GM19025 (cell line): ENCODE results near the gene GSK3B.

Experiments
- ATAC-seq: cut with Tn5 transposase; IDR thresholded peaks from one replicate; pipeline ENCODE4 v1.9.1; 2021; ENCODE audit warnings: mild to moderate bottlenecking, low read depth, moderate library complexity; ENCODE audit not compliant: unreplicated experiment

Gene GSK3B

DNA sequence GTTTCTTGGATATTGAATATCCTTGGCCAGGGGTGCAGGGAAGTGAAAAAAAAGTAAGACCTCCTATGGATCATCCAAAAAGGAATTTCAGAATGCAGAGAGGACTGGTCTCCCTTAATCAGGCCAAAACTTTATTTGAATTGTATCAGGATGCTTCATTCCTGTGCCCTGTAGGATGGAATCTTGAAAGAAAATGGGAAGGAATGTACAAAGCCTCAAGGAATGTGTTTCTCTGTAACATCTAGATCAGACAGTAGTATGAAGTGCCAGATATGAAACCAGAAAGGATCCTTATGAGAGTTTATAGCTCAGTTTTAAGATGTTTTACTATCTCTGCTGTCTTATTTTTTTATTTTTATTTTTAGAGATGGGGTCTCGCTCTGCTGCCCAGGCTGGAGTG lies 6.5 kb upstream of the GSK3B start:
- no peak for ATAC-seq

DNA sequence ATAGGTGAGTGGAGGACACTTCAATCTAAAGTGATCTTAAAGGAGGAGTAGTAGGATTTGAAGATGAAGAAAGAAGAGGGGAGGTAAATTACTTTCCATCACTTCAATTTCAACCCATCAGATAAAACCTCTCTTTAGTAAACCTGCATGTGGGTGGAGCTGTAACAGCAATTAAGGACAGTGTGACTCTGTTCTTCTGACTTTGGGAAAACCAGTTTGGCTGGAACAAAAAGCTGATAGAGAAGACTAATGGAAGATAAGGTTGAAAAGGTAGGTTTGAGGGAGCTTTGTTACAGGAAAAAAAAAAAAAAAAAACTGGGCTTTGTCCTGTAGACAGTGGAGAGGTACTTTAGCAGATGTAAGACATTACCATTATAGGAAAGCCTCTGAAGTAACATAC lies 4.5 kb upstream of the GSK3B start:
- ATAC-seq = no peak

DNA sequence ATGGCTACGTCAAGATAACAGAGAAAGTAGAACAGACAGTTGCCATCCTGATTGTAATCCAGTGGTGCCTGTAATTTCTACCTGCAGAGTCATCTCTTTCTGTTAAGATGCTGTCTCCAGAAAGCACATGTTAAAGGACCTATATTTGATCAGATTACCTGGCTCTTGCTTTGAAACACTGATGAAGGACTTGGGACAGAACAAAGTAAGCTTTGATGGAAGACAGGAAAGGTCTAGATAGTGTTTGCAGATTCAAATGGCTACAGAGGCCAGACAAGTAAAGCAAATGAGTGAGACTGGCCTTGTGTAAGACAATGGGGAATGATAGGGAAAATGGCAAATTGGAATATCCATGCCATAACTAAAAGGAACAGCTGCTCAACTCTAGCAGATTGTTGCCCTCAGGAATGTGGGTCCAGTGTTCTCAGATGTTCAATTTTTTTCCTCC lies 1.8 kb upstream of the GSK3B start:
- no peak for ATAC-seq

DNA sequence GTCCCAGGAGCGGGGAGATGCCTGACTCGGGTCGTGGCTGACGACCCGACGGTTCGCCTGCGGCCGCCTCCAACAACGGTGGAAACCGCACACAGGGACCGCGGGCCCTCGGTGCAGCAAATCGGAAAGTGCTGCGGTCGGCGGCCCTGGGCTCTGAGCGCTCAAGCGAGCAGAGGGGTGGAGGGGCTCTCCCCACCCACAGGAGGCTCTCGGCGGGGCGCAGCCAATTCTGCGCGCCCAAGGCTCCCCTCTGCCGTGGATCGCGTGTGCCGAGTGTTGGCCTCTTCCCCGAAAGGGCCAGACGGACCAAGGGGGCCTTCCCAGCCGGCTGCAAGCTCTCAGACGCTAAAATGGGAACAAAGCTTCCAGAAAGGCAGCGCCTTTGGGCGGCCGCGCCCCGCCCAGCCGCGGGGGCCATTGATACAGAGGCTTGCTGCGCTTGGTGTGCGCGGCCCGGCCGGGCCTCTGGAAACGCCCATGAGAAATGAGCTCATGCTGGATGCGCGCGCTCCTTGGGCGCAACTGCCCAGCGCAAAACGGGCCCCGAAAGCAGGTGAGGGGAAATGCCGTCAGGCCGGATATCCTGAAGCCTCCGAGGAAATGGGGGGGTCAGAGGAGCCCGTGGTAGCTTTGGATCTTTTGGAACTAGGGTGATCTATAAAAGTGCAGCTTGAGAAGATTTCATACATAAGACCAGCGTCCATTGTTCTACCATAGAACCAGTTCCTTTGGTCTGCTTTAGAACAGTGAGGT lies 1.2 kb upstream of the GSK3B start:
- ATAC-seq = peak; percentile 33

DNA sequence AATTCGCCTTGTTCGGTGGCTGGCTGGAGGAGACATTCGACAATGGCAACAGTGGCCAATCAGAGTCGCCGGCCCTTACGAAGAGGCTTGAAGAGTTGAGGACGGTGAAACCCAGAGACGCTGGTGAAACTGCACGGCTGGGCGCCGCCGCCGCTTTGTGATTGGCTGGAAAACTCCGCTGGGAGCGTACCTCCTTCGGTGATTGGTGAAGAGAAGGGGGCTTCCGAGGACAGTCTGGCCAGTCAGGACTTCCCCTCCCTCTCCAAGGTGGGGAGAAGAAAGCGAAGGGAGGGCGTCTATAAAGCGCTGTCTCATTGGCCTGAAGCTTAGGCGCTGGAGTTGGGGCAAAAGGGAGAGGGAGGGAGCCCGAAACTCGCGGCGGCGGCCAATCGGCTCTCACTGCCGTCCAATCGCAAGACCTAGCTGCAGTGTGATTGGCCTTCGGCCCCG lies 554 bp upstream of the GSK3B start:
- ATAC-seq = peak; percentile 60

DNA sequence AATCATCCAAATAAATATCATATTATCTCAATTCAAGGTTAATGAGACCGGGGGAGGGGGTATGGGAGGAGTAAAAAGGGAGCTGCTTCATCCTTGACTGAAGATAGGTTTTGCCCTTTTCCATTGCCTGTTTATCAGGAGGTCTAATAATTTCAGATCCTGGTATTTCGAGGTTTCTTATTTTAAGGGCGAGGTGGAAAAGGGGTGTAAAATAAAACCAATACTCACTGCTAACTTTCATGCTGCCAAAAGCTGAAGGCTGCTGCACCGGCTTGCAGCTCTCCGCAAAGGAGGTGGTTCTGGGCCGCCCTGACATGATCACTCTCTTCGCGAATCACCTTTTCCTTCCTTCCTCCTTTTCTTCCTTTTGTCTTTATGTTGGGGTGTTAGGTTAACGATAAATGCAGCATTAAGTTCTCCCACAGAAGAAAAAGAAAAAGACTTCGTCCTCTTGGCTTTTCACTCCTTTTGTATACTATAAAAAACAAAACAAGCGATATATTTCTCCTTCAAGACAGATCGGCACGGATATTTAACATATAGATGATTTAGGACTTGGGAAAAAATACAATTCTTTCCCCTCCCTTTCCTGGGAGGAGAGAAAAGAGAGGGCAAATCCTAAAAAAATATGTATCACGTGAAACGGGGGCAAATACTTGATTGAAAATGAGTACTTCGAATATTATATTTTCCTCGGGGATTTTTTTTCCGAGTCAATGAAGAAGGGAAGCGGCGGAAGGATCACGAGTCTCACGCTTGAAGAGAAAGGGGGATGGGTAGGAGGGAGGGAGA lies 932 bp downstream of the GSK3B start:
- no peak for ATAC-seq

DNA sequence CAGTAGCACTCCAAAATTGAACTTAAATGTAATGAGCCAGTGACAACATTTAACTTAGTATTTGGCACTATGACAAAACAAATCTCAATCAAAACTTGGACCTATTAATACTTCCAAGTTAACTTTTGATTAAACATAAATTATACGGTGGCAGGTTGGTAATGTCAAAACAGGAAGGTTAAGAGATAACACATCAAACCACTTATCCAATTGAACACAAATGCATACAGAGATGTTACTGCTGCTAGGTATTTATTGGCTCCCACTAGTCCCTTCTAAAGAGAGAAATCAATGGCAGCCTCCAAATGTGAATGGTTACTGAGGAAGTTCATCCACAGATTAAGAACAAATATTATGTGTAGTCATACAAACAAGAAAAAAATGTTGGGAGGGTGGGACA lies 1.8 kb downstream of the GSK3B start:
- no peak for ATAC-seq

DNA sequence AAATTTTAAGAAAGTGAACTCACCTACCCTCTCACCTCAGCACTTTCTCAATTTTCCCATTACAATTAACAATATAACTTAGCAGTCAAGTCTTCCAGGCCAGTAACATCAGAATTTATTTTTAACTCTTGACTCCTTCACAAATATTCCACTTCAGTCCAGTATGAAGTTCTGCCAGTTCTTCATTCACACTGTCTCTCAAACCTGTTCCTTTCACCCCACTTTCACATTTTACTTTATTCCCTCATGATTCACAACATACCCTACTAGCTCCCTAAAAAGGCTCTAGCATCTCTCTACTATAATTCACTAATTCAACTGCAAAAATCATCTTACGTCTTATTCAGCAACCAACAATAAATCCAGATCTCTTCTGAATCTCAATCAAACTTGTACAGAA lies 3.8 kb downstream of the GSK3B start:
- ATAC-seq = no peak

DNA sequence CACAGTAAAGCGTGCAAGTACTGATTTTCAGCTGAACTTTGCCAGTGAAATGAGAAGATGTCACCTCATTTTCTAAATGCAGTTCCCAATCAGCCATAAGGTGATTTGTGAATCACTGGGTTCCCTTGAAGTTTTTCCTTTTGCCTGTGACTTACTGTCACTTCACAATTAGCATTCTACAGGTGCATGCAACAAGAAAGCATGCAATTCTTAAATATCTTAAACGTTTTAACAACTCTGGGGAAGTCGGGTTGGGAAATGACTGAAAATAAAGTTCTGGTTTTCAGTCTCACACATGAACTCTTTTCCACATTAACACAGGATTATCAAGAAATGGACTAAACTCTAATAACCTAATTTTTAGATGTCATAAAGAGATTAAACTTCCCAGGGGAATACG lies 5.2 kb downstream of the GSK3B start:
- no peak for ATAC-seq

DNA sequence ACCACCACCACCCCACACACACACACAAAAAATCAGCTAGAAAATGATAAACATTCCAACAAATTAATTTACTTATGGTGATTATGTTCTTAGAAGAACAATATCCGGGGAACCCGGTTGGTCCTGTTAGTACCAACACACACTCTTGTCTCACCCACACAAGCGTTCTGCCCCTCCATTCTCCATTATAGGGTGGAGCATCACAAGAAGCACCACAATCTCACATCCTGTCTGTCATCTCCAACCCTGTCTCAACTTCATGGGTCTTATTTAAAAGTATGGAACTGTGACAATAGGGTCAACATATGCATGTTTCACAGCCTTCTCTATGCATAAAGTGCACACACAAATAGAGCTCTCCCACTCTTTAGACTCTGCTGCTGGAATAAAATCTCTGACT lies 5.6 kb downstream of the GSK3B start:
- ATAC-seq = no peak

DNA sequence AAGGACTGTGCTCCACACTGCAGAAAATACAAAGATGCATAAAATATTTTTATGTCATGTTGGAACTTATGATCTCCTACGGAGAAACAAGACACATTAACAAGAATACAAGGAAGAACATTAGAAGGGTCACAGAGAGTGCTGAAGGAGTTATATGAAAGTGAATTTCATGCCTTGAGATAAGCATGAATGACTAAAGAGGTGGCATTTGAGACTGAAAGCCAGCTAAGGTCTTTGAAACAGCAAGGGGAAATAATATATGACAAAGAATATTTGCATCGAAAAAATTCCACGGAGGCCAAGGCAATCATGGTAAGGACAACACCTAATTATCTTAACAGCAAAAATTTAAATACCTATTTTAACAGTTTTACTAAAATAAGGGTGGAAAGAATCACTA lies 12.5 kb downstream of the GSK3B start:
- peak; percentile 88 for ATAC-seq

DNA sequence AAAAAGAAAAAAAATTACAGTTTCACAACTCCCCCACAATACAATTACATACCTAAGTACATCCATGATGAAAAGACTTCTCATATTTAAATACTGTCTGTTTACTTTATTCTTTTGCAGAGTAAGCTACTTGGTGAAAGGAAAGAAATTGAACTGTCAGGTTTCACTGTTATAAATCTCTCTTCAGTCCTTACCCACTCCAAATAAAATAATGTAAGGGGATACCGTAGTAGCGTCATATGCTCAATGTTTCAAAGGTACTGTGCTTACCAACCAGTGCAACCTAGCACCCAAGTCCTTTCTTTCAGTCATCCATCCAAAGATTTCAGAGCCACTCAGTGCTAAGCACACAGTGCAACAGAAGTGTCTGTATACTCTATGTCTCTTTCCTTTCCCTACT lies 13.4 kb downstream of the GSK3B start:
- no peak for ATAC-seq

DNA sequence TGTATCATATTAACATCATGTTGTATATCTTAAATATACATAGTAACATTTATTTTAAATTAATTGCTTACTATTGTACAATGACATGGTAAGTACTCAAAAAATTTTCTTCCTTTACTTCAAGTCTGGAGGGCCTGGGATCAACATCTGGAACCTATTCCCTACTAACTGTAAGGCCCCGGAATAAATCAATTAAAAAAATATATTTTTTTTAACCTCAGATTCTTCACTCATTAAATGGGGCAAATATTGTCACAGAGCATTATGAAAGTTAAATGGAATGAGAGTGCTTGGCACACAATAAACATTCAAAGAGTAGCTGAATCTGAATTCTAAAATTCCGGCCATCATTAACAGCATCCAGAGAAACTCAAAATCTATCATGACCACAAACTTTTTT lies 16.5 kb downstream of the GSK3B start:
- no peak for ATAC-seq

DNA sequence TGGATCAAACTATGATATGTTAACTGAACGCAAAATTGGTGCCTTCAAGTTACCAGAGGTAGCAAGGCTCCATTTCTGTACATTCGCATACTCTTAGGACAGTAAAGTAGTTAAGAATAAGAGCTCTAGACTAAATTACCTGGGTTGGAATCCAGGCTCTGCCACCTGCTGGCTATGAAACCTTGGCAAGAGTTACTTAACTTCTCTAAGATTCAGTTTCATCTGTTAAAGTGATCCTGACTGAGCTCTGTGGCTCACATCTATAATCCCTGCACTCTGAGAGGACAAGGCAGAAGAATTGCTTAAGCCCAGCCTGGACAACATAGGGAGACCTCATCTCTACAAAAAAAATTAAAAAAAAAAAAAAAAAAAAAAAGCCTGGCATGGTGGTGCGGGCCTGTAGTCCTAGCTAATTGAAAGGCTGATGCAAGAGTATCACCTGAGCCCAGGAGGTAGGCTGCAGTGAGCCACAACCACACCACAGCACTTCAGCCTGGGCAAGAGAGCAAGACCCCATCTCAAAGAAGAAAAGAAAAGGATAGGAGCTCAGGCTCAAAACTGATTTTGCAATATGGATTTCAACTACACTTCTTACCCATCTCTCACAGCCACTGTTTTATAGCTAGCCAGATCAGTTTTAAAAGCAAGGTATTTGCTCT lies 21.3 kb downstream of the GSK3B start:
- ATAC-seq = no peak

DNA sequence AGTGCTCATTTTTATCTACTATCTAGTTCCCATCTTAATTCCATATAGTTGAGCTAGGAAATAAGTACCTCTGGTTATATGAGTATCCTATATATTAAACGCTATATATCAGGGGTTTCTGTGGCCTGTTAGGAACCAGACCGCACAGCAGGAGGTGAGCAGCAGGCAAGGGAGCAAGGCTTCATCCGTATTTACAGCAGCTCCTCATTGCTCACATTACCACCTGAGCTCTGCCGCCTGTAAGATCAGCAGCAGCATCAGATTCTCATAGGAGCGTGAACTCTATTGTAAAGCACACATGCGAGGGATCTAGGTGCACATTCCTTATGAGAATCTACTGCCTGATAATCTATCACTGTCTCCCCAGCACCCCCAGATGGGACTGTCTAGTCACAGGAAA lies 23.0 kb downstream of the GSK3B start:
- ATAC-seq = no peak

DNA sequence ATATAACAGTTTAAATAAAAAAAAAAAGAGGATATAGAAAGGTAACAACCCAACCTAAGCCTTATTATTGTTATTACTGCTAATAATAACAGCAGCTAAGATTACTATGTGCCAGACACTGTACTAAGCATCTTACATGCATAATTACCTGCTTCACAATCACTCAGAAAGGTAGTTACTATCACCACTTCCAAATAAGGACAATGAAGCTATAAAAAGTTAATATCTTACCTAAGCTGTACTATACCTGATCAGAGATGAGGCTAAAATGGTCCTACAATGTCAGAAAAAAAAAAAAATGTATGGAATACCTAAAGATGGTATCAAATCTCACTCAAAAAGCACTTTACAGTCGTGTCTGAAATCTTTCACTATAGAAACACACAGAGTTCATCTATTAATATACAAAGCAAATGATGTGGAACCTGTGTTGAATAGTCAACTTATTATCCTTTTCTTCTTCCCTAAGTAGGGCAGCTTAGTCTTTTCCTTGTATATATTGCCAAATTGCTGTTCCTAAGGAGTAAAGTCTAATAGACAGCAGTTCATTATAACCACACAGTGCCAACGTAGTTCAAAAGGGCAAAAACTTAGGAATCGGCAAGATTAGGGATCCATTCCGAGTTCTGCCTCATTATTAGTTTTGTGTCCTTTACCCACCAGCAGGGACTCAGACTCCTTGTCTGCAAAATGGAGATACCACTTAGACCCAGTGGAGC lies 23.8 kb downstream of the GSK3B start:
- ATAC-seq = no peak

DNA sequence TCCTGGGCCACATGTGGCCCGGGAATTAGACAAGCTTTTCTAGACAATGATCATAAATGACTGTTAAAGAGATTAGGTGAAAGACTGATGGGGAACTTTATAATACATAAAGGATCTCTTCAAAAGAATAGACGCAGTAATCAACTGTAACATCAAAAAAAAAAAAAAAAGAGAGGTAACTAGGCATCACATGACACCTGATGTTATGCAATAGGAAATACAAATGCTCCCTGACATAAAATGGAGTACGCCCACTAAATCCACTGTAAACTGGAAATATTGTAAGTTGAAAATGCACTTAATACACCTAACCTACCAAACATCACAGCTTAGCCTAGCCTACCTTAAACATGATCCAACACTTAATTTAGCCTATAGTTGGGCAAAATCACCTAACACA lies 27.2 kb downstream of the GSK3B start:
- no peak for ATAC-seq

DNA sequence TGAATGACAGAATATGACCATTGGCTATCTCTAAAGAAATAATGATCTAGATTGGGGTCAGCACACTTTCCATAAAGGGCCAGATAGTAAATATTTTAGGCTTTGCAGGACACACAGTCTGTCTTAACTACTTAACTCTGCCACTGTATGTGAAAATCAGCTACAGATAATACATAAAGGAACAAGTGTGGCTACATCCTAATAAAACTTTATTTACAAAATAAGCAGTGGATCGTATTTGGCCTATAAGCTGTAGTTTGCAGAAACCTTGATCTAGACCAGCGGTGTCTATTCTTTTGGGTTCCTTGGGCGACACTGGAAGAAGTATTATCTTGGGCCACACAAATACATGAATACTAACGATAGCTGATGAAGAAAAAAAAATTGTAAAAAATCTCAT lies 27.6 kb downstream of the GSK3B start:
- ATAC-seq = no peak

DNA sequence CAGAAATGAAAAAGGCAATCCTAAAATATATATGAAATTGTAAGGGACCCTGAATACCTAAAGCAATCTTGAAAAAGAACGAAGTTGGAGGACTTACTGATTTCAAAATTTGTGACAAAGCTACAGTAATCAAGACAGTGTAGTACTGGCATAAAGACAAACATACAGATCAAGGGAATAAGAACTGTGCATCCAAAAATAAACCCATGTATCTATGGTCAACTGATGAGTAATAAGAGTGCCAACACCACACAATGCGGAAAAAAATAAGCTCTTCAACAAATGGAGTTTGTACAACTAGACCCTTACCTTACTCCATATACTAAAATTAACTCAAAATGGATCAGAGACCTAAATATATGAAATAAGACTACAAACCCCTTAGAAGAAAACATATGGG lies 29.6 kb downstream of the GSK3B start:
- ATAC-seq = no peak

DNA sequence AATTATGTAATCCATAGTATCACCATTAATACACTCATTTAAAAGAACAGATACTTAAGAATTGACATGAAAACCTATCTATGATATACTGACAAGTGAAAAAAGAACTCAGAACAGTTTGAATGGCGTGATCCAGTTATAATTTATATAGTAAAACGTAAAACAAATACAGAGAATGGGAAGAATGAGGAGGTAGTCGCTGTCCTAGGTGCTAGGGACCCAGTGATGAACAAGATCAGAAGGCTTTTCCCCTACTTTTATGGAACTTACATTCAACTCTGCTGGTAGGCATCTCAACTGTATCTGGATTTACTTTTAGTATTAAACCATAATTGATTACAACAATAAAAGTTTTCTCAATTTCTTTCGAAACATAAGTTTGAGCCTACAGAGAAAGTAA lies 31.8 kb downstream of the GSK3B start:
- no peak for ATAC-seq
